PC-9 (cell line): ENCODE measurements around the gene CBX1. TPM values are rescaled to one million over a fixed set of nuclear protein-coding genes. Genes with fewer than 3 reads are reported as not detected.
A peak's percentile ranks its signal among the peaks of the same experiment; 100 is the strongest.

ENCODE experiments used
- BruUV-seq: library from RNA; stranded (reverse); fragments of 400-500 nt; replicated peaks from 2 replicates; lab custom pipeline; 2021; lab: Mats Ljungman, UMichigan
- CTCF ChIA-PET: fragments of 300-600 bp; sonication (Branson Sonifier 250); formaldehyde crosslinking; loops from one replicate; lab custom pipeline; 2022; ENCODE audit warnings: antibody characterized with exemption; lab: Charles Lee
- POLR2A ChIA-PET: fragments of 300-600 bp; sonication (Branson Sonifier 250); formaldehyde crosslinking; loops from one replicate; lab custom pipeline; 2022; ENCODE audit warnings: antibody characterized with exemption; ENCODE audit not compliant: unreplicated experiment; lab: Charles Lee
- DNase-seq, 2 experiments: peaks; one replicate each; pipeline versions ENCODE4 v3.0.0 to v3.0.0-alpha.2; 2015 to 2022; ENCODE audit warnings: mixed read lengths in 1 of 2
- H2AFZ ChIP-seq: fragments of 200-600 bp; sonication (generic); 2 replicates; pipeline ENCODE4 v1.8.1; 2017; ENCODE audit warnings: antibody characterized with exemption
- H3F3A ChIP-seq: fragments of 200-600 bp; sonication (generic); 2 replicates; pipeline ENCODE4 v1.8.1; 2017; ENCODE audit warnings: antibody characterized with exemption, mild to moderate bottlenecking, low read depth; ENCODE audit not compliant: insufficient read depth
- H3K27ac ChIP-seq: fragments of 200-600 bp; sonication (generic); 2 replicates; pipeline ENCODE4 v1.6.1; 2016; ENCODE audit warnings: mixed run types
- H3K27me3 ChIP-seq: fragments of 200-600 bp; sonication (generic); 2 replicates; pipeline ENCODE4 v1.6.1; 2016; ENCODE audit warnings: low read depth, mixed run types; ENCODE audit not compliant: insufficient read depth
- H3K36me3 ChIP-seq: fragments of 200-600 bp; sonication (generic); 2 replicates; pipeline ENCODE4 v1.6.1; 2016; ENCODE audit warnings: low read depth, mixed run types
- H3K4me1 ChIP-seq: fragments of 200-600 bp; sonication (generic); replicated peaks from 2 replicates; pipeline ENCODE4 v1.6.1; 2016; ENCODE audit warnings: mixed run types; ENCODE audit not compliant: insufficient read depth
- H3K4me2 ChIP-seq: fragments of 200-600 bp; sonication (generic); 2 replicates; pipeline ENCODE4 v1.6.1; 2017; ENCODE audit warnings: mixed run types
- H3K4me3 ChIP-seq: fragments of 200-600 bp; sonication (generic); 2 replicates; pipeline ENCODE4 v1.6.1; 2016; ENCODE audit warnings: mixed run types
- H3K79me2 ChIP-seq: fragments of 200-600 bp; sonication (generic); 2 replicates; pipeline ENCODE4 v1.6.1; 2017; ENCODE audit warnings: low read depth, mixed run types
- H3K9me2 ChIP-seq: fragments of 200-600 bp; sonication (generic); 2 replicates; pipeline ENCODE4 v1.8.1; 2017; ENCODE audit warnings: mild to moderate bottlenecking; ENCODE audit not compliant: insufficient read depth
- H3K9me3 ChIP-seq: fragments of 200-600 bp; sonication (generic); 2 replicates; pipeline ENCODE4 v1.8.1; 2016; ENCODE audit warnings: low read depth; ENCODE audit not compliant: insufficient read depth
- H4K20me1 ChIP-seq: fragments of 200-600 bp; sonication (generic); 2 replicates; pipeline ENCODE4 v1.8.1; 2017; ENCODE audit not compliant: insufficient read depth
- CTCF ChIP-seq: fragments of 200-600 bp; sonication (generic); conservative IDR thresholded peaks from 2 replicates; pipeline ENCODE4 v1.6.1; 2017; ENCODE audit warnings: mixed run types, antibody characterized with exemption, mild to moderate bottlenecking, moderate library complexity
- EZH2 ChIP-seq: fragments of 200-600 bp; sonication (generic); IDR thresholded peaks from 2 replicates; pipeline ENCODE4 v1.8.0; 2017; ENCODE audit warnings: antibody characterized with exemption, low read depth
- intact Hi-C: fragments of 100-400 bp; cut with micrococcal nuclease; formaldehyde crosslinking; loops from one replicate; pipeline ENCODE4 v1.10.0; 2022; ENCODE audit not compliant: unreplicated experiment
- total RNA-seq: library from RNA; stranded (reverse); gene quantifications from 2 replicates; pipeline ENCODE4 v1.2.3, GENCODE V29; 2021

CBX1 gene
- total RNA-seq, 1 experiment from 2014 or later, result 93.9 TPM

GRCh38 chr17:48106802-48107136, 5.5 kb upstream of the CBX1 start:
- ChIA-PET POLR2A (interaction anchor here (0.6 kb wide), 1 partner anchor 74 kb away, joined by 6 read pairs; no protein-coding TSS in a partner anchor), CTCF (interaction anchor here (1.3 kb wide), 1 partner anchor 80 kb away, joined by 3 read pairs; no protein-coding TSS in a partner anchor)
- peak overlapping the region; percentile 94 for H3K4me3 ChIP-seq
- no peaks in the 10 kb centered on the region; the same call in 1 of the 2 replicates for H4K20me1 ChIP-seq
- no peaks in the 10 kb centered on the region for H3K36me3 ChIP-seq
- peak overlapping the region; percentile 100 for H2AFZ ChIP-seq
- H3K9me3 ChIP-seq, result 0 out of 2 replicates have a peak, but pooled peaks cover 4% of the 10 kb centered on the region
- no peak for DNase-seq
- H3K4me2 ChIP-seq, result peak overlapping the region; percentile 89
- BruUV-seq, result no TSS peak
- peaks cover 37% of the 10 kb centered on the region for H3F3A ChIP-seq
- no peak for TF ChIP-seq EZH2
- TF ChIP-seq CTCF, result no peak
- intact Hi-C loops, result no loop called here
- H3K4me1 ChIP-seq, result peaks cover 12% of the 10 kb centered on the region
- no peaks in the 10 kb centered on the region for H3K9me2 ChIP-seq
- no peaks in the 10 kb centered on the region for H3K27me3 ChIP-seq
- peak overlapping the region; percentile 90; the same call in 1 of the 2 replicates for H3K27ac ChIP-seq
- H3K79me2 ChIP-seq, result peaks cover 36% of the 10 kb centered on the region

- Histone ChIP-seq H3K79me2 (peaks cover 29% of the 10 kb centered on the region), H3K4me1 (peaks cover 16% of the 10 kb centered on the region), H3F3A (peaks cover 58% of the 10 kb centered on the region), H3K27ac (no peak overlapping the region), H3K4me2 (no peak overlapping the region), H2AFZ (no peak overlapping the region), H3K9me2 (no peaks in the 10 kb centered on the region), H3K36me3 (no peaks in the 10 kb centered on the region), H4K20me1 (peaks cover 3% of the 10 kb centered on the region), H3K4me3 (no peak overlapping the region), H3K9me3 (0 out of 2 replicates have a peak, but pooled peaks cover 4% of the 10 kb centered on the region), H3K27me3 (no peaks in the 10 kb centered on the region)
- no peak for DNase-seq
- intact Hi-C loops, result loop anchor here (5.0 kb wide), 1 partner anchor 57 kb away; the partner anchor contains the start of gene NFE2L1
- TF ChIP-seq CTCF (no peak), EZH2 (no peak)
- ChIA-PET CTCF (no interaction called here), POLR2A (no interaction called here)
- no TSS peak for BruUV-seq
Observed at GRCh38 chr17:48104440-48104839, 3.2 kb upstream of the CBX1 start.

GRCh38 chr17:48102798-48103715, 1.8 kb upstream of the CBX1 start:
- no peaks in the 10 kb centered on the region for H3K36me3 ChIP-seq
- intact Hi-C loops, result loop anchor here (5.0 kb wide), 1 partner anchor 56 kb away; the partner anchor contains the start of gene NFE2L1
- 0 out of 2 replicates have a peak, but pooled peaks cover 4% of the 10 kb centered on the region for H3K9me3 ChIP-seq
- no peaks in the 10 kb centered on the region for H3K9me2 ChIP-seq
- H4K20me1 ChIP-seq, result peaks cover 17% of the 10 kb centered on the region
- TF ChIP-seq CTCF (no peak), EZH2 (no peak)
- ChIA-PET CTCF (no interaction called here), POLR2A (no interaction called here)
- H3K4me2 ChIP-seq, result no peak overlapping the region
- no peaks in the 10 kb centered on the region for H3K27me3 ChIP-seq
- no peak overlapping the region for H3K4me3 ChIP-seq
- DNase-seq, result no peak
- H3F3A ChIP-seq, result peaks cover 58% of the 10 kb centered on the region
- peaks cover 20% of the 10 kb centered on the region for H3K4me1 ChIP-seq
- BruUV-seq, result no TSS peak
- peaks cover 29% of the 10 kb centered on the region for H3K79me2 ChIP-seq
- no peak overlapping the region for H3K27ac ChIP-seq
- H2AFZ ChIP-seq, result no peak overlapping the region
